HepG2 (cell line): ENCODE results near the gene CPM. TPM values are rescaled to one million over a fixed set of nuclear protein-coding genes. Genes with fewer than 3 reads are reported as not detected.
A peak's percentile ranks its signal among the peaks of the same experiment; 100 is the strongest.

Experiments used
- ARNT ChIP-seq: fragments of 450-650 bp; IDR thresholded peaks from 2 replicates; pipeline ENCODE4 v1.6.1; 2017
- FLYWCH1 ChIP-seq: sonication (generic); formaldehyde crosslinking; IDR thresholded peaks from 2 replicates; pipeline ENCODE4 v1.8.1; 2023; ENCODE audit warnings: mild to moderate bottlenecking, missing genetic modification reagents
- MATR3 ChIP-seq: sonication (generic); formaldehyde crosslinking; IDR thresholded peaks from 2 replicates; pipeline ENCODE4 v1.4.0; 2020; ENCODE audit warnings: missing genetic modification reagents
- MBD4 ChIP-seq: IDR thresholded peaks from 2 replicates; pipeline ENCODE4 v1.6.1; 2012; ENCODE audit warnings: low read length, inconsistent platforms, borderline replicate concordance
- MED13 ChIP-seq: sonication (generic); formaldehyde crosslinking; IDR thresholded peaks from 2 replicates; pipeline ENCODE4 v1.5.0; 2020; ENCODE audit warnings: missing genetic modification reagents
- MTERF4 ChIP-seq: sonication (generic); formaldehyde crosslinking; IDR thresholded peaks from 2 replicates; pipeline ENCODE4 v1.8.0; 2023; ENCODE audit warnings: mild to moderate bottlenecking, missing genetic modification reagents
- NR2F6 ChIP-seq, 2 experiments: IDR thresholded peaks; 2 replicates each; pipeline ENCODE4 v1.6.1; 2016; ENCODE audit warnings: antibody characterized with exemption in 1 of 2, mild to moderate bottlenecking in 1 of 2
- PHF8 ChIP-seq: sonication (generic); formaldehyde crosslinking; IDR thresholded peaks from 2 replicates; pipeline ENCODE4 v1.5.0; 2020; ENCODE audit warnings: missing genetic modification reagents
- PITX1 ChIP-seq: sonication (generic); formaldehyde crosslinking; IDR thresholded peaks from 2 replicates; pipeline ENCODE4 v1.5.1; 2020; ENCODE audit warnings: mild to moderate bottlenecking, missing genetic modification reagents
- SCMH1 ChIP-seq: sonication (generic); formaldehyde crosslinking; IDR thresholded peaks from 2 replicates; pipeline ENCODE4 v1.9.0; 2021; ENCODE audit warnings: missing genetic modification reagents, mild to moderate bottlenecking, borderline replicate concordance
- SIN3A ChIP-seq: IDR thresholded peaks from 2 replicates; pipeline ENCODE4 v1.6.1; 2011; ENCODE audit warnings: low read depth, mild to moderate bottlenecking, control low read depth, low read length, borderline replicate concordance
- SMAD1 ChIP-seq: sonication (generic); formaldehyde crosslinking; IDR thresholded peaks from 2 replicates; pipeline ENCODE4 v1.4.0; 2020; ENCODE audit warnings: missing genetic modification reagents, low read depth, mild to moderate bottlenecking, borderline replicate concordance
- SUZ12 ChIP-seq: fragments of 150-350 bp; IDR thresholded peaks from 2 replicates; pipeline ENCODE4 v1.6.1; 2014; ENCODE audit warnings: low read depth, low read length
- TP53 ChIP-seq: sonication (generic); formaldehyde crosslinking; conservative IDR thresholded peaks from 2 replicates; pipeline ENCODE4 v1.4.0; 2020; ENCODE audit warnings: missing genetic modification reagents
- U2AF1 ChIP-seq: fragments of 200-400 bp; formaldehyde crosslinking; optimal IDR thresholded peaks from 2 replicates; pipeline ENCODE3; 2017; ENCODE audit warnings: mild to moderate bottlenecking, low read depth, low read length
- ZFP41 ChIP-seq: sonication (generic); formaldehyde crosslinking; IDR thresholded peaks from 2 replicates; pipeline ENCODE4 v1.4.0; 2020; ENCODE audit warnings: mild to moderate bottlenecking, missing genetic modification reagents, borderline replicate concordance
- ZFP90 ChIP-seq: sonication (generic); formaldehyde crosslinking; IDR thresholded peaks from 2 replicates; pipeline ENCODE4 v1.8.0; 2022; ENCODE audit warnings: missing genetic modification reagents, mild to moderate bottlenecking, inconsistent platforms, borderline replicate concordance
- ZKSCAN1 ChIP-seq: fragments of 150-350 bp; IDR thresholded peaks from 2 replicates; pipeline ENCODE4 v1.6.1; 2014; ENCODE audit warnings: low read length
- ZNF20 ChIP-seq: sonication (generic); formaldehyde crosslinking; IDR thresholded peaks from 2 replicates; pipeline ENCODE4 v1.4.0; 2020; ENCODE audit warnings: mild to moderate bottlenecking, moderate library complexity, missing genetic modification reagents
- ZNF225 ChIP-seq: sonication (generic); formaldehyde crosslinking; IDR thresholded peaks from 2 replicates; pipeline ENCODE4 v1.4.0; 2020; ENCODE audit warnings: mild to moderate bottlenecking, missing genetic modification reagents
- ZNF337 ChIP-seq: sonication (generic); formaldehyde crosslinking; IDR thresholded peaks from 2 replicates; pipeline ENCODE4 v1.5.1; 2020; ENCODE audit warnings: missing genetic modification reagents, low read depth, mild to moderate bottlenecking, borderline replicate concordance
- ZNF576 ChIP-seq: sonication (generic); formaldehyde crosslinking; IDR thresholded peaks from 2 replicates; pipeline ENCODE4 v1.4.0; 2020; ENCODE audit warnings: mild to moderate bottlenecking, missing genetic modification reagents
- ZNF784 ChIP-seq: sonication (generic); formaldehyde crosslinking; IDR thresholded peaks from 2 replicates; pipeline ENCODE4 v1.5.1; 2020; ENCODE audit warnings: missing genetic modification reagents, mild to moderate bottlenecking, borderline replicate concordance
- ZNF883 ChIP-seq: sonication (generic); formaldehyde crosslinking; IDR thresholded peaks from 2 replicates; pipeline ENCODE4 v1.5.1; 2020; ENCODE audit warnings: mild to moderate bottlenecking, missing genetic modification reagents; ENCODE audit errors: not compliant biosample characterization
- polyA plus RNA-seq, 8 experiments: library from polyadenylated mRNA; depleted of rRNA in 3 of 8; stranded (reverse) in 7 of 8; unstranded in 1 of 8; fragments of >200 nt; fragmentation: Illumina TruSeq in 4 of 8; extraction: Trizol in 4 of 8; gene quantifications; 2 replicates each; pipeline versions ENCODE4 v1.2.1 to v1.2.3, GENCODE V29; 2011 to 2016; ENCODE audit warnings: low read depth in 4 of 8, missing spikeins in 1 of 8, mixed read lengths in 1 of 8; ENCODE audit not compliant: insufficient read depth in 1 of 8
- total RNA-seq, 5 experiments: library from RNA; depleted of rRNA; stranded (reverse); fragments of >200 nt; fragmentation: Illumina TruSeq; extraction: Trizol; gene quantifications; 2 replicates each; pipeline ENCODE4 v1.2.3, GENCODE V29; 2016; ENCODE audit warnings: low read depth in 1 of 5
- TF ChIP-seq, protein P1 (sequence below): sonication (generic); formaldehyde crosslinking; IDR thresholded peaks from 2 replicates; pipeline ENCODE4 v1.4.0; 2020; ENCODE audit warnings: missing genetic modification reagents, borderline replicate concordance

The CPM gene
- total and polyA plus RNA-seq, 2 of the 13 experiments (the other 11 are each of a cell fraction or from before 2014, with no cell fraction given) = not detected

- no peak for TF ChIP-seq MATR3 (CRISPR knock-in tag)
- peak; percentile 86 for TF ChIP-seq NR2F6 (IDR thresholded peaks at IDR 0.05)
- peak; percentile 88 for TF ChIP-seq NR2F6 (CRISPR knock-in tag; IDR thresholded peaks at IDR 0.05)
- no peak for TF ChIP-seq SCMH1 (CRISPR knock-in tag)
- no peak for TF ChIP-seq FLYWCH1 (CRISPR knock-in tag)
- no peak for TF ChIP-seq ZNF883 (CRISPR knock-in tag)
- TF ChIP-seq MTERF4 (CRISPR knock-in tag) = peak; percentile 88
- TF ChIP-seq ZFP41 = 0 out of 2 replicates have a peak, but pooled peaks have one; percentile 38
- TF ChIP-seq ZKSCAN1 = no peak
- no peak for TF ChIP-seq SUZ12
- TF ChIP-seq, protein P1, sequence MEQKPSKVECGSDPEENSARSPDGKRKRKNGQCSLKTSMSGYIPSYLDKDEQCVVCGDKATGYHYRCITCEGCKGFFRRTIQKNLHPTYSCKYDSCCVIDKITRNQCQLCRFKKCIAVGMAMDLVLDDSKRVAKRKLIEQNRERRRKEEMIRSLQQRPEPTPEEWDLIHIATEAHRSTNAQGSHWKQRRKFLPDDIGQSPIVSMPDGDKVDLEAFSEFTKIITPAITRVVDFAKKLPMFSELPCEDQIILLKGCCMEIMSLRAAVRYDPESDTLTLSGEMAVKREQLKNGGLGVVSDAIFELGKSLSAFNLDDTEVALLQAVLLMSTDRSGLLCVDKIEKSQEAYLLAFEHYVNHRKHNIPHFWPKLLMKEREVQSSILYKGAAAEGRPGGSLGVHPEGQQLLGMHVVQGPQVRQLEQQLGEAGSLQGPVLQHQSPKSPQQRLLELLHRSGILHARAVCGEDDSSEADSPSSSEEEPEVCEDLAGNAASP (CRISPR knock-in tag) = peak; percentile 73; the same call in 1 of the 2 replicates
- peak; percentile 31; the same call in 1 of the 2 replicates for TF ChIP-seq ZNF337 (CRISPR knock-in tag)
- no peak for TF ChIP-seq MED13 (CRISPR knock-in tag)
- TF ChIP-seq PITX1 (CRISPR knock-in tag) = peak; percentile 84; the same call in 1 of the 2 replicates
- TF ChIP-seq TP53 (CRISPR knock-in tag) = peak; percentile 67
- peak; percentile 95 for TF ChIP-seq SIN3A
- no peak for TF ChIP-seq ZNF784 (CRISPR knock-in tag)
- TF ChIP-seq SMAD1 (CRISPR knock-in tag) = peak; percentile 53; the same call in 1 of the 2 replicates
- TF ChIP-seq ZFP90 (CRISPR knock-in tag) = 0 out of 2 replicates have a peak, but pooled peaks have one; percentile 21
- peak; percentile 56; the same call in 1 of the 2 replicates for TF ChIP-seq ZNF576
- TF ChIP-seq MBD4 = no peak
- TF ChIP-seq ARNT = no peak
- TF ChIP-seq ZNF225 (CRISPR knock-in tag) = peak; percentile 86; the same call in 1 of the 2 replicates
- no peak for TF ChIP-seq U2AF1
- TF ChIP-seq ZNF20 = no peak
- TF ChIP-seq PHF8 (CRISPR knock-in tag) = peak; percentile 59
Observed at GRCh38 chr12:68804657-68805591, 128.0 kb downstream of the CPM start (continued).
